ENCODE results near the gene G3BP1.

- TF ChIP-seq POLR2AphosphoS5 (IDR thresholded peaks at IDR 0.05) (no peak), POLR2A (IDR thresholded peaks at IDR 0.05) (no peak), CTCF (IDR thresholded peaks at IDR 0.05) (no peak)
Measured at GRCh38 chr5:151775025-151775606, 3.4 kb downstream of the G3BP1 start.

Measured in gastroesophageal sphincter (tissue), 3 donors.